ENCODE measurements around the gene ETV5. TPM values are rescaled to one million over a fixed set of nuclear protein-coding genes. Genes with fewer than 3 reads are reported as not detected.

ETV5 gene
- total RNA-seq, 1 experiment from 2014 or later = 62.8 TPM

DNA sequence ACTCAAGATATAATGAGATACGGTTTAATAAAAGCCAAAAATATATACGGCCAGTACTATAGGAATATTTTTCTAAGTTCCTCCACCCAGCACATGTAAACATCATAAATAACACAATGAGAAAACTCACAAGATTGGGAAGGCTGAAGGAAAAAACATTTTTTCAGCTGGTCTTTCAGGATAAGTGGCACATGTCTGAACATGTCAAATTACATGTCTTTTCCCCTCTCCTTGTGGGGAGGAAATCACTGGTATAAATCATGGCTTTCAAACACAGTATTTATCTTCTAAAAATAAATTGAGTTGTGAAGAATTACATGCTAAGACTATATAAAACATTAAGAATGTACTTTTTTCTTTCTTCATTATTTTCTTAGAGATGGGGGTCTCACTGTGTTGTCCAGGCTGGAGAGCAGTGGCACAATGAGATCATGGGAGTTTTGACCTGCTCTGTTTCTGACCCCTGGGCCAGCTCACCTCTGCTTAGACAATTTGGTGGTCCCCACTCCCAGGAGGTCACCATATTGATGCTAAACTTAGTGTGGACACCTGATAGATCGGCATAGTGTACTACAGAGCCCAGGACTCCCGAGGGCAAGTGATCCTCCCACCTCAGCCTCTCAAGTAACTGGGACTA is 32.8 kb downstream of the ETV5 start:
- H3K4me1 ChIP-seq = no peaks in the 10 kb centered on the region
- H3K27ac ChIP-seq = no peak overlapping the region
- peaks cover 55% of the 10 kb centered on the region for H3K36me3 ChIP-seq
- no peaks in the 10 kb centered on the region for H3K27me3 ChIP-seq
- no peak overlapping the region for H3K4me3 ChIP-seq
- DNase-seq = no peak
- 0 out of 2 replicates have a peak, but pooled peaks cover 2% of the 10 kb centered on the region for H3K9me3 ChIP-seq (replicated peaks)

DNA sequence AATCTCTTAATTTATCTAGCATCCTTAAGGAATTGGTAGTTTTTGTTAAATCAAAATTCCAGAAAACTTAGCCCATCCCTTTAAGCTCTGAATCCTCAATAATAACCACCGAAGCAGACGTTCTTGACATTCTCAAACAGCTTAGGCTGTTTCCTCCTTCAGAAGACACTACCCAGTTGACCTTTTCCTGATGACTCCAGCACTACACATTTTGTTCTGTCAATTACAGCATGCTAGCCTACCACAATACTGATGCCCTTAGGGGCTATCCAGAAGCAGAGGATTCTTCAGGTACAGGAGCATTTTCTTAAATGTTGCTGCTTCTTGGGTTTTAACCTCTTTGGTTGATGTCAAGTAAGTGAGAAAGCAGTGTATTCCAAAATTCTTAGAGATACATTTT is 33.4 kb downstream of the ETV5 start:
- H3K4me1 ChIP-seq = no peaks in the 10 kb centered on the region
- H3K9me3 ChIP-seq (replicated peaks) = 0 out of 2 replicates have a peak, but pooled peaks cover 2% of the 10 kb centered on the region
- peaks cover 49% of the 10 kb centered on the region for H3K36me3 ChIP-seq
- no peak for DNase-seq
- H3K4me3 ChIP-seq = no peak overlapping the region
- H3K27me3 ChIP-seq = no peaks in the 10 kb centered on the region
- no peak overlapping the region for H3K27ac ChIP-seq

DNA sequence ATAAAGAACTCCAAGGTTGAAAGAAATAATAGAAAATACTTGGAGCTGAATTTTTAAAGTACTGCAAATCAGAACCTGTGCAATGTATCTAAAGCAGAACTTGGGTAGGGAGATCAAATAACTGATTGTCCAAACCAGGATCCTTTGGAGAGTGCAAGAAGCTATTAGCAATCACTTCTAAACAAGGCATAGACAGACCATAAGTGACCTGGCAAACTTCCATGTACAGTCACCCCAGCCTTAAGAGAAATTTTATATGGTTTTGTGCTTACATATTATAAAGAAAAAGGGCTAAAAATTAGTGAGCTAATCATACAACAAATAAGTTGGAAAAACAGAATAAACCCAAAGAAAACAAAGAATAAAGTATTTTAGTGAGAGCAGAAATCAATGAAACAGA is 35.2 kb downstream of the ETV5 start:
- Histone ChIP-seq H3K9me3 (replicated peaks) (0 out of 2 replicates have a peak, but pooled peaks cover 2% of the 10 kb centered on the region), H3K4me3 (no peak overlapping the region), H3K27ac (no peak overlapping the region), H3K27me3 (no peaks in the 10 kb centered on the region), H3K4me1 (no peaks in the 10 kb centered on the region), H3K36me3 (peaks cover 39% of the 10 kb centered on the region)
- DNase-seq = no peak

DNA sequence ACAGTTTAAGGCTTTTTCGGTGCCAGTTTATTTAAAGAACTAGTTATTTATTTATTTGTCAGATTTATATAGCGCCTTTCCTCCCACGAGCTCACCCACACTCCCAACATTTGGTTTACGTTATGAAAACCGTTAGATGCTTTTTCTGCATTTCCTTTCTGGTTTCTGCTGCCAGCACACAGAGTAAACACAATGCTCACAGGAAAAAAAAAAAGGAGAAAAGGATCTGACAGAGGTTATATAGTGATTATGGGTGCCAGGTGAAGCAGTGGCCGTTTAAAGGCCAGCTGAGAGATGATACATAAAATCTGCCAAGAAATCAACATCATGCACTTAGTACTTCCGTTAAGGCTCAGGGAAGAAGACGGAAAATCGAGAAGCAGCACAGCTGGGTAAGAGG is 37.9 kb downstream of the ETV5 start:
- no peaks in the 10 kb centered on the region for H3K27me3 ChIP-seq
- H3K4me1 ChIP-seq = no peaks in the 10 kb centered on the region
- 0 out of 2 replicates have a peak, but pooled peaks cover 2% of the 10 kb centered on the region for H3K9me3 ChIP-seq (replicated peaks)
- no peak overlapping the region for H3K27ac ChIP-seq
- H3K36me3 ChIP-seq = peaks cover 40% of the 10 kb centered on the region
- no peak overlapping the region for H3K4me3 ChIP-seq
- DNase-seq = no peak

DNA sequence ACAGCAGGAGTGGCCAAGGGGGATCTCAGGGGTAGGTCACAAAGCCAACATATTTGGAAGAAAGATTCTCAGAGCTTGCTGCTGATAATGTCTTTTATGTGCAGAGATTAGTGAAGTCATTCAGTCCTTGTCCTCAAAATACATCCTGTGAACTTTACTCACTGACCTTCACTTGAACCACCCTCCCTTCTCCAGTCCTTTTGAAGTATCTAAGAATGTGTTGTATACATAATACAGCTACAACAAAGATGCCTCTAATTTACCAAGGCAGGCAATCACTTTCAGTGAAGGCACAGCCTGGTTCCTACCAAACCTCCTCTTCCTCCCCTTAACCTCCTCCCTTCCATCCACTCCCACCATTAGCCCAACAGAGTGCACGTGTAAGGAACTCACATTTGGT is 38.3 kb downstream of the ETV5 start:
- no peak for DNase-seq
- Histone ChIP-seq H3K27me3 (no peaks in the 10 kb centered on the region), H3K4me3 (no peak overlapping the region), H3K4me1 (no peaks in the 10 kb centered on the region), H3K27ac (no peak overlapping the region), H3K9me3 (replicated peaks) (0 out of 2 replicates have a peak, but pooled peaks cover 2% of the 10 kb centered on the region), H3K36me3 (peaks cover 40% of the 10 kb centered on the region)

DNA sequence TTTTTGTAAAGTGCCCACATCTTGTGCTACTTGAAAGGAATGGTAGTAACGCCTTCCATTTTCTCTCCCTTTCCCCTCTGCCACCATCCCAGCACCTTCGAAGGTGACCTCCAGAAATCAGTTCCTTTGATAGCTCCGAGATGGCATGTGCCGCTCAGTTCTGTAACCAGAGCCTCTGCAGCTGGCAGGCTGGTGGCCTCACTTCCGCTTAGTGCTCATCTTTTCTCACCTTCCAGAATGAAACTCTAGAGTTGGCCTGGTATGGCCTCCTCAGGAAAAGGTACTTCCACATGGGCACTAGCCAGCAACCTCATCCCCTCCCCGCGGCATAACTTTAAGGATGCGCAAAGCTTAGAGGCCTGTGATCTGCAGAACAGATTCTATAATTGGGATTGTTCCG is 38.8 kb downstream of the ETV5 start:
- peaks cover 40% of the 10 kb centered on the region for H3K36me3 ChIP-seq
- H3K27ac ChIP-seq = no peak overlapping the region
- H3K4me3 ChIP-seq = no peak overlapping the region
- no peak for DNase-seq
- H3K9me3 ChIP-seq (replicated peaks) = 0 out of 2 replicates have a peak, but pooled peaks cover 2% of the 10 kb centered on the region
- H3K4me1 ChIP-seq = no peaks in the 10 kb centered on the region
- H3K27me3 ChIP-seq = no peaks in the 10 kb centered on the region

DNA sequence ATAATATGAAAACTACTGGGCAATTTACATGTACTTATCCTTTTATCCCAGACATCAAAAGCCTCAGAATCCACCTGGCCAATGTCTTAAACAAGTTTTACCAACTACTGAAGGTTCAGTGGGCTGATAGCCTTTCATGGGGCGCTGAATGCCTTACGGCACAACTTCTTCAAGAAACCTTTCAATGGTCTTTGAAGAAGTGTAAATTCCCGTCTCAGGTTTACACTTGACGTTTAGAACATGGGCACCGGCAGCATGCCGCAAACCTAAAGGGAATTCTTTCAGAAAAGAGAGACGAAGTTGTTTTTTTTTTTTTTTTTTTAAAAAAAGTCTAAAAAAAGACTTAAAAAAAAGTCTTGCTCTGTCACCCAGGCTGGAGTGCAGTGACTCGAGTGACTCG is 39.7 kb downstream of the ETV5 start:
- no peak overlapping the region for H3K4me3 ChIP-seq
- DNase-seq = no peak
- no peaks in the 10 kb centered on the region for H3K4me1 ChIP-seq
- no peaks in the 10 kb centered on the region for H3K9me3 ChIP-seq (replicated peaks)
- peaks cover 41% of the 10 kb centered on the region for H3K36me3 ChIP-seq
- no peaks in the 10 kb centered on the region for H3K27me3 ChIP-seq
- no peak overlapping the region for H3K27ac ChIP-seq

DNA sequence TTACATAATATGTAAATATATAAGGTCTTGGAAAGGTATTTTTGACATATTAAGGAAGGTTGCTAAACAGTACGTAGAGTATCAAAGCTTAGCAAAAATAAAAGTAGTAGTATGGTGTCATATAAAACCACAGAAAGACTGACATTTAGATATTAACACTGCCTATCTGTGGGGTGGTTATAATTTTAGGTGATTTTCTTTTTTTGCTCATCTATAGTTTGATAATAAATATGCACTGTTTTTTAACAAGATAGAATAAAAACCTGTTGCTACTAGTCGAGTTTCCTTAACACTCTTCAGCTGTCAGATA is 40.7 kb downstream of the ETV5 start:
- Histone ChIP-seq H3K27ac (no peak overlapping the region), H3K9me3 (replicated peaks) (no peaks in the 10 kb centered on the region), H3K36me3 (peaks cover 41% of the 10 kb centered on the region), H3K27me3 (no peaks in the 10 kb centered on the region), H3K4me3 (no peak overlapping the region), H3K4me1 (no peaks in the 10 kb centered on the region)
- DNase-seq = no peak

DNA sequence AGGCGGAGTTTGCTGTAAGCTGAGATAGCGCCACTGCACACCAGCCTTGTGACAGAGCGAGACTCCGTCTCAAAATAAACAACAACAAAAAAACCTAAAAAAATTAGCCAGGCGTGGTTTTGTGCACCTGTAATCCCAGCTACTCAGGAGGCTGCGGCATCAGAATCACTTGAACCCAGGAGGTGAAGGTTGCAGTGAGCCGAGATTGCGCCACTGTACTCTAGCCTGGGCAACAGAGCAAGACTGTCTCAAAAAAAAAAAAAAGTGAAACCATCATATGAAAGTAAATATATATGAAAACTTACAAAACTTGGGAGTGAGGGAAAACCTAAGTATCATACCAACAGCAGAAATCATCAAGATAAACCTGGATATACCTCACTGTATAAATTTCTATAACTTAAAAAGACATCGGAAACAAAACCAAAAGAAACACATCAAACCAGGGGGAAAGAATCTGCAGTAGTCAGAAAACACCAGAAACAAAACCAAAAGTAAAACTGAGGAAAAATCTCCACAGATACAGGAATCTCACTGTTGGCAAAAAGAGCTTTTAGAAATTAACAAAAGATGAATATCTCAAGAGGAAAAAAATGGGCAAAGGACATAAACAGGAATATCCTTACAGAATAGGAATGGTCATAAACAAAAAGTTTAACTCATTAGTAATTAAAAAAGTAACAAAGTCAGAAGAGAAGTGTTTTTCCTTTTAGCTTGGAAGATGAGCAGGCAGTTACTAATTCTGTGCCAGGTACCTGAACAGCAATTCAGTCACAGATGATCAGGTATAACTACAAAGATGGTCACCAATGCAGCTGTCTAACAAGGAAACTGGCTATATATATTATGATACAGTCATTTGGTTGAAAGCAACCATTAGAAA is 41.3 kb downstream of the ETV5 start:
- H3K9me3 ChIP-seq (replicated peaks) = no peaks in the 10 kb centered on the region
- H3K27me3 ChIP-seq = no peaks in the 10 kb centered on the region
- H3K36me3 ChIP-seq = peaks cover 37% of the 10 kb centered on the region
- H3K27ac ChIP-seq = no peak overlapping the region
- H3K4me1 ChIP-seq = no peaks in the 10 kb centered on the region
- no peak overlapping the region for H3K4me3 ChIP-seq
- DNase-seq = no peak

DNA sequence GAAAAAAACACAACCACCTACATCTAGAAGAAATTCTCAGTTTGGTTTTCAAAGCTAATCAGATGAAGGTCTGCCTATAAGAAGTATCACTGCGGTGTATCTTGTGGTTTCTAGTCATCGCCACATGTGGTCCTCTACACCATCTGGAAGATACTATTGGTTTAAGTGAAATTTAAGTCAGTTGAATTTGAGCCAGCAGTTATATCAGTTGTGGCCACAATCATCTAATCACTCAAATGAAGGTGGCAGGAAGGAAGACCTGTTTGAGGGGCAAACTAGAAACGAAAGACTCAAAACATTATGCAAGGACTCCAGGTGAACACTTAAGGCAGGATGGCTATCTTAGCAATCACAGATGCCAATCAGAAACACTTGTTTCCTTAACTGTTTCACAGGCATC is 48.7 kb downstream of the ETV5 start:
- Histone ChIP-seq H3K27ac (no peak overlapping the region), H3K27me3 (no peaks in the 10 kb centered on the region), H3K4me3 (no peak overlapping the region), H3K36me3 (peaks cover 52% of the 10 kb centered on the region), H3K4me1 (peaks cover under 1% of the 10 kb centered on the region), H3K9me3 (replicated peaks) (no peaks in the 10 kb centered on the region)
- no peak for DNase-seq

DNA sequence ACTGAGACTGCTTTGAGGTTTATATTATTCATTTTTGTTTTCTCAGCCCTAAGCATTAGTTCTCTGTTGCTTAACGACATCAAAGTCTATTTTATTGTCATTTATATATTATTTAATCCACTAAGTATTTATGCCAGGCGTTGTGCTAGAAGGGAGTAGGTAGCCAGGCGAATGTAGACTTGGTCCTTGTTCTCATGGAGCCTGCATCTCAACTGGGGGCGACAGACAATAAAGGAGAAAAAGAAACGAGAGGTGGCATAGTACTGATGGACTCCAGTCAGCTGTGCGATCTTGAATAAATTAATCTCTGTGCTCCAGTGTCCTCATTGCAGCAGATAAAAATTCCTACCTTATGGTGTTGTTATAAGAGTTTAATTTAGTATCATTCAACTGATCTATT is 49.7 kb downstream of the ETV5 start:
- no peak overlapping the region for H3K27ac ChIP-seq
- no peak overlapping the region for H3K4me3 ChIP-seq
- no peaks in the 10 kb centered on the region for H3K27me3 ChIP-seq
- no peak for DNase-seq
- H3K9me3 ChIP-seq (replicated peaks) = no peaks in the 10 kb centered on the region
- H3K4me1 ChIP-seq = peaks cover 9% of the 10 kb centered on the region
- H3K36me3 ChIP-seq = peaks cover 51% of the 10 kb centered on the region

DNA sequence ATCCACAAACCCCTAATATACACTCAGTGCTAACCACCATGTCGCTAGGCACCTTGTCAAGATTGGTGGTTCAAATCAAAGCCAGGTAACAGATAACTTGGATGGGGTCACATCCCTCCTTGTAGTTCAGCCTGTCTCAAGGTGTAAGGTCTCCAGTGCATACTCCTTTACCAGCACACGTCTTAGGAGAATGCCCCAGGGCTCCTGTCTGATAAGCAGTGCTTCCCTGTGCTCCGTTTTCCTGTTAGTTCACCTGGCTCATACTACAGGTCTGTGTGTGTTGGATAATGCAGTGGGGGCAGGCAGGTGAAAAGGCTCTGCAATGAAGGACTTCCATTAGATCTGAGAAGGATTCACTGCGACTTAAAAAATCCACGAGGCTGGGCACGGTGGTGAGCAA is 50.7 kb downstream of the ETV5 start:
- DNase-seq = no peak
- H3K9me3 ChIP-seq (replicated peaks) = no peaks in the 10 kb centered on the region
- peaks cover 14% of the 10 kb centered on the region for H3K4me1 ChIP-seq
- H3K4me3 ChIP-seq = no peak overlapping the region
- no peak overlapping the region for H3K27ac ChIP-seq
- H3K27me3 ChIP-seq = no peaks in the 10 kb centered on the region
- peaks cover 54% of the 10 kb centered on the region for H3K36me3 ChIP-seq

DNA sequence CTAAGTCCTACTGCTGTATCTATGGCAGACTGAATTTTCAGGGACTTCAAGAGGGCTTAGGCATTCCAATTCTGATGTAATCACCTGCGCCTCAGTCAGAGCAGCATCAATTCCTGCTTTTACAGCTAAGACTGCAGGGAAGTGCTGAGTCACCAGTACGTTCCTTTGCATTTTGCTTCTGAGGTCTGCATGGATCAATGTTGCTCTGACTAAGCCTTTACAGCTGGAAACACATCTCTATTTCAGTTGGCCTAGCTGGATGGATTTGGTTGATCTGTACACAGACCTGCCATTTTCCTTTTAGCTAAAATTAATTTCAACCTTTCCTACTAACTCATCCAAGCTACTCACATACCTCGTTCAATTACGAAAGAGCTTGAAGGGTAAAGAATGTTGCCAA is 51.3 kb downstream of the ETV5 start:
- DNase-seq = no peak
- Histone ChIP-seq H3K27me3 (no peaks in the 10 kb centered on the region), H3K36me3 (peaks cover 56% of the 10 kb centered on the region), H3K4me1 (peaks cover 14% of the 10 kb centered on the region), H3K9me3 (replicated peaks) (no peaks in the 10 kb centered on the region), H3K27ac (no peak overlapping the region), H3K4me3 (no peak overlapping the region)

DNA sequence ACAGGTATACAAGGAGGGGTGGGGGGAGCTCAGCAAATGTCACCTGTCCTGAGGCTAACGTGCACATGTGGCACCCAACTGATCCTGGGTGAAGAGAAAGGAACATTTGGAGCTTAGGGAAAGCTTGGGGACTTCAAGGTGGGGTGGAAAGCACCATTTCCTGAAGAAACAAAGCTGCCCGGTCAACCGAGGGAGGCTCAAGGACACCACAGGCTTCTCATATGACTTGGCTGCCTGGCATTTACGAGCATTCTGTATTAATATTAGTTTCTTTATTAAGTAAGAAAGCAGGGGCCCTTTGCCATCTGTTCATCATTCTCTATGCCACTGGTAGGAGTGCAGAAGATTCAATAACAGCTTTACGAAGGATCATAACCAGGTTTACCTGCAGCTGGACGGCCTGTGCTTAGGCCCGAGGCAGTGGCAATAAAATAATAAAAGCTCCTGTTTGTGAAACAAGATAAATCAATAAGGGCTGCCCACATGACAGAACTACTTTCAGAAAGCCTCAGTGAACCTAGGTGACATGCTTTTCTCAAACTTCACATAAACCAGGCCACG is 54.0 kb downstream of the ETV5 start:
- Histone ChIP-seq H3K9me3 (replicated peaks) (no peaks in the 10 kb centered on the region), H3K27ac (peak overlapping the region; percentile 52), H3K4me1 (peaks cover 18% of the 10 kb centered on the region), H3K27me3 (no peaks in the 10 kb centered on the region), H3K36me3 (peaks cover 66% of the 10 kb centered on the region), H3K4me3 (no peak overlapping the region)
- DNase-seq = no peak

DNA sequence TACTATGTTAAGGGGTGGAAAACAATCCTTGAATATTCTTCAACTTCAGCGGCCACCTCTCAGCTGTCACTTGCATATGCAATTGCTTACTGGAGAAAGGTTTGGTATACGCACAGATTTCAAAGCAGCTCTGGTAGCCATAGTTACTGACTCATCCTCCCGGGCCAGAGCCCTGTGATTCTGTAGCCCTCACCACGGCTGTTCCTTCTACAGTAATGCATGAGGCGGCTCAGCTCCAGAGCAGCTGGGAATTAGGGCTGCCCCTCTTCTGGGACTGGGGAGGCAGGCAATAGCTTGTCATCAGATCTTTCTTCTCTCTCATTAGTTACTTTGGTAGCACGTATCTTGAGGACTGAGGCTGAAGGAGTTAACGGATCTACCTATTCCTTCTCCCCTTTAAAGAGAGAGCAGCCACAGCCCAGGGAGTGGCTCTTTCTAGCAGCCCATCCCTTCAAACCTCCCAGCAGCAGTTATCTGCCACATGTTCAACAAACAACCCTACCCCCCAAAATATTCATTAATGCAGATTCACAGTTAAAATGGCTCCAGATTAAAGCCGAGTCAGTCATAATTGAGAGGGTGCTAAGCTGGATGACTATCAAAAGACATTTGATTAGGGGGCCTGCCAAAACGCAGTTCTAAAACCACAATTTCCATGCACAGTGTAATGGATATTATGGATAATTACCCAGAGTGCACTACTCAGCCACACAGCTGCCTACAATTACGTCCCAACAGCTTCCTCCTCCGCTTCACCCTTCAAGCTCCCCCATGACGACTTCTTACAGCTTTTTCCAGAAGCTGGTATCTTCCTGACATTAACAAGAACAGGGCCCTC is 54.7 kb downstream of the ETV5 start:
- Histone ChIP-seq H3K9me3 (replicated peaks) (no peaks in the 10 kb centered on the region), H3K36me3 (peaks cover 64% of the 10 kb centered on the region), H3K4me1 (peaks cover 25% of the 10 kb centered on the region), H3K27me3 (no peaks in the 10 kb centered on the region), H3K27ac (peak overlapping the region; percentile 52), H3K4me3 (no peak overlapping the region)
- peak; percentile 41 to 61 for DNase-seq

Data from SJCRH30 (cell line).